Activated T-helper 17 cell treated with anti-CD3 and anti-CD28 coated beads, Interleukin-2, amount 50 U/mL, for 72 hours (primary cell): ENCODE measurements around the gene MRFAP1L1. TPM values are rescaled to one million over a fixed set of nuclear protein-coding genes. Genes with fewer than 3 reads are reported as not detected.
A peak's percentile ranks its signal among the peaks of the same experiment; 100 is the strongest.
"Not testable (repeated sequence)": the region's sequence is repeated elsewhere in the genome, so short reads cannot be mapped to it uniquely, and the experiment has no call there.

Experiments used
- ATAC-seq: fragments of 150-1000 bp; cut with Tn5 transposase; replicated peaks from 2 replicates; pipeline ENCODE4 v1.10.0; 2021; ENCODE audit warnings: mild to moderate bottlenecking, moderate library complexity
- H3K27ac Mint-ChIP-seq: one replicate; pipeline ENCODE4 v1.8.0; 2022; ENCODE audit warnings: mixed read lengths
- H3K27me3 Mint-ChIP-seq: one replicate; pipeline ENCODE4 v1.8.0; 2022; ENCODE audit warnings: mixed read lengths
- H3K36me3 Mint-ChIP-seq: one replicate; pipeline ENCODE4 v1.8.0; 2022; ENCODE audit warnings: low read depth, mild to moderate bottlenecking, mixed read lengths
- H3K4me1 Mint-ChIP-seq: one replicate; pipeline ENCODE4 v1.8.0; 2022; ENCODE audit warnings: mixed read lengths
- H3K4me3 Mint-ChIP-seq: one replicate; pipeline ENCODE4 v1.8.0; 2022; ENCODE audit warnings: mild to moderate bottlenecking, mixed read lengths
- H3K9me3 Mint-ChIP-seq: one replicate; pipeline ENCODE4 v1.8.0; 2022; ENCODE audit warnings: mixed read lengths
- total RNA-seq, 2 donors: library from RNA; stranded (reverse); gene quantifications; one replicate each; pipeline ENCODE4 v1.2.3, GENCODE V29; 2022

MRFAP1L1 gene
- total RNA-seq, 2 donors from 2014 or later = 35.8 to 53.6 TPM

DNA sequence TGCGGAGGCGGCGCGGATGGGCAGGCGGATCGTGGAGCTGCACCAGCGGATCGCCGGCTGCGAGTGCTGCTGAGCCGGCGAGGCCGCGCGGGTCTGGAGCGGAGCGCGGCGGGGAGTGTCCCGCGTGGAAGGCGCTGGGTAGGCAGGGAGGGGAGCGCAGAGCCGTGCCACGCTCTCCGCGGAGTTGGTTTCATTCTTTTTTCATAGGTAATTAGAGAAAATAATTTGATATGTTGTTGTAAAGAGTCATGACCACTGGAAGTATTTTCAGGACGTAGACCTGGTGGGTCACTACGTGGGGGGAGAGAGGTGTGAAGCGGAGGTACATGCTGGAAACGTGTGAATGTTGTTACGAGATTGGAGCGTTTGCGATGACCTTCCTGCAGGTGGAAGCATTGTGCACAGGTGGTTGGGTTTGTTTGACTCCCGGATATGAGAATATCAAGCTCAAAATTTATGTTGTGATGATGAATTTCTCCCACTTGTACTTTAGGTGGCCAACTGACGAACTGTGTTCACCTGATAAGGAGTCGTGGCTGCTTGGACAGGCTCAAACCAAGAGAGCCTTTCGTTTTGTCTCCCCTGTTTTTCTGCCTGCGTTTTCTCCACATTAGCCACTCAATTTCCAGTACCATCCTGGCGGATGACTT lies 35.0 kb downstream of the MRFAP1L1 start:
- H3K9me3 Mint-ChIP-seq = no peaks in the 10 kb centered on the region
- H3K4me3 Mint-ChIP-seq = peak overlapping the region; percentile 97
- no peaks in the 10 kb centered on the region for H3K27me3 Mint-ChIP-seq
- H3K27ac Mint-ChIP-seq = peak overlapping the region; percentile 97
- peaks cover 59% of the 10 kb centered on the region for H3K36me3 Mint-ChIP-seq
- peaks cover 34% of the 10 kb centered on the region for H3K4me1 Mint-ChIP-seq
- ATAC-seq = peak; percentile 68

DNA sequence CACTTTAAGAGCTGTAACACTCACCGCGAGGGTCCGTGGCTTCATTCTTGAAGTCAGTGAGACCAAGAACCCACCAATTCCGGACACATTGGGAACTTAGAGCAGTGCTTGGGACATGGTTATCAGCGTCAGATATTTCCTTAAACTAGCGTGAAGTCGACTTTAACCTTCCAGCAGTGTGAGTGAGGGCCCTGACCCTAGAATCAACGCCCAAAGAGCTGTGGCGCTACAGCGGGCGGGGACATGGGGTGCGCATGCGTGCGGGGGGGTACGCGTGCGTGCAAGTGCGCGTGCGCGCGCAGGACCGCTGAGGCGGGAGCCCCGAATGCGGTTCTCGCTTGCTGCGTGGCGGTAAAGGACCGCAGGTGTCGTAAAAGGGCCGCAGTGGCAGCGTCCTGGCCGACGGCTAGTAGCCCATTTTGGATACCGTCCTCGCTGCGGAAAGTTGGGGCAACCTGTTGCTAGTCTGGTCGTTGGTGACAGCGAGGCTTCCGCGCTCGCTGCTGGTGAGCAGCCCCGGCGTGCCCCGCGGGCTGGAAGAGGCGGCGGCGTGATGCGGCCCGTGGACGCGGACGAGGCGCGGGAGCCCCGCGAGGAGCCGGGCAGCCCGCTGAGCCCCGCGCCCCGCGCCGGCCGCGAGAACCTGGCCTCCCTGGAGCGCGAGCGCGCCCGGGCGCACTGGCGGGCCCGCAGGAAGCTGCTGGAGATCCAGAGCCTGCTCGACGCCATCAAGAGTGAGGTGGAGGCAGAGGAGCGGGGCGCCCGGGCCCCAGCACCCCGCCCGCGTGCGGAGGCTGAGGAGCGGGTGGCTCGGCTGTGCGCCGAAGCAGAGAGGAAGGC lies 35.8 kb downstream of the MRFAP1L1 start:
- peak overlapping the region; percentile 97 for H3K4me3 Mint-ChIP-seq
- ATAC-seq = peak; percentile 77
- H3K9me3 Mint-ChIP-seq = no peaks in the 10 kb centered on the region
- H3K27ac Mint-ChIP-seq = peak overlapping the region; percentile 97
- H3K27me3 Mint-ChIP-seq = no peaks in the 10 kb centered on the region
- peaks cover 34% of the 10 kb centered on the region for H3K4me1 Mint-ChIP-seq
- H3K36me3 Mint-ChIP-seq = peaks cover 53% of the 10 kb centered on the region

DNA sequence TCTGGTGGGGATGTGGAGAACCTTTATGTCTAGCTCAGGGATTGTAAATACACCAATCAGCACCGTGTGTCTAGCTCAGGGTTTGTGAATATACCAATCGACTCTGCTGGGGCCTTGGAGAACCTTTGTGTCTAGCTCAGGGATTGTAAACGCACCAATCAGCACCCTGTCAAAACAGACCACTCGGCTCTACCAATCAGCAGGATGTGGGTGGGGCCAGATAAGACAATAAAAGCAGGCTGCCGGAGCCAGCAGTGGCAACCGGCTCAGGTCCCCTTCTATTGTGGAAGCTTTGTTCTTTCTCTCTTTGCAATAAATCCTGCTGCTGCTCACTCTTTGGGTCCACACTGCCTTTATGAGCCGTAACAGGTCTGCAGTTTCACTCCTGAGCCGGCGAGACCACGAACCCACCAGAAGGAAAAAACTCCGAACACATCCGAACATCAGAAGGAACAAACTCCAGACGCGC lies 36.4 kb downstream of the MRFAP1L1 start:
- H3K27me3 Mint-ChIP-seq, H3K9me3 Mint-ChIP-seq: not testable (repeated sequence)
- peak overlapping the region; percentile 97 for H3K4me3 Mint-ChIP-seq
- H3K27ac Mint-ChIP-seq = peak overlapping the region; percentile 97
- H3K36me3 Mint-ChIP-seq = peaks cover 48% of the 10 kb centered on the region
- ATAC-seq = peak; percentile 19
- peaks cover 34% of the 10 kb centered on the region for H3K4me1 Mint-ChIP-seq

DNA sequence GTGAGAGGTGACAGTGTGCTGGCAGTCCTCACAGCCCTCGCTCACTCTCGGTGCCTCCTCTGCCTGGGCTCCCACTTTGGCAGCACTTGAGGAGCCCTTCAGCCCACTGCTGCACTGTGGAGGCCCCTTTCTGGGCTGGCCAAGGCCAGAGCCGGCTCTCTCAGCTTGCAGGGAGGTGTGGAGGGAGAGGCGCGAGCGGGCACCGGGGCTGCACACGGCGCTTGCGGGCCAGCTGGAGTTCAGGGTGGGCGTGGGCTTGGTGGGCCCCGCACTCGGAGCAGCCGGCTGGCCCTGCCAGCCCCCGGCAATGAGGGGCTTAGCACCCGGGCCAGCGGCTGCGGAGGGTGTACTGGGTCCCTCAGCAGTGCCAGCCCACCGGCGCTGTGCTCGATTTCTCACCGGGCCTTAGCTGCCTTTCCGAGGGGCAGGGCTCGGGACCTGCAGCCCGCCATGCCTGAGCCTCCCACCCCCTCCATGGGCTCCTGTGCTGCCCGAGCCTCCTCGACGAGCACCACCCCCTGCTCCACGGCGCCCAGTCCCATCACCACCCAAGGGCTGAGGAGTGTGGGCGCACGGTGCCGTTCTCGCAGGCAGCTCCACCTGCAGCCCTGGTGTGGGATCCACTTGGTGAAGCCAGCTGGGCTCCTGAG lies 37.0 kb downstream of the MRFAP1L1 start:
- not testable (repeated sequence) for H3K9me3 Mint-ChIP-seq, H3K27me3 Mint-ChIP-seq, H3K27ac Mint-ChIP-seq, ATAC-seq
- H3K4me1 Mint-ChIP-seq = peaks cover 33% of the 10 kb centered on the region
- peak overlapping the region; percentile 97 for H3K4me3 Mint-ChIP-seq
- H3K36me3 Mint-ChIP-seq = peaks cover 43% of the 10 kb centered on the region

DNA sequence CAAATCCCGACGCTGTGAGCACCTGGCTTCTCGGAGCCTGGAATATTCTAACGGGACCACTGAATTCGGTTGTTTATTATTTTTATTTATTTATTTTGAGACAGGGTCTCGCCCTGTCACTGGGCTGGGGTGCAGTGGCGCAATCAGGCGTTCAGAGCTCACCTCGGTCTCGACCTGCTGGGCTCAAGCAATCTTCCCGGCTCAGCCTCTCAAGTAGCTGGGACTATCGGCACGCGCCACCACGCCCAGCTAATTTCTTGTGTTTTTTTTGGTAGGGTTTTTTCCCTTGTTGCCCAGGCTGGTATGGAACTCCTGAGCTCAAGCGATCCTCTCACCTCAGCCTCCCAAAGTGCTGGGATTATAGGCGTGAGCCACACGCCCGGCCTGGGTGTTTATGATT lies 37.5 kb downstream of the MRFAP1L1 start:
- no peak for ATAC-seq
- H3K27me3 Mint-ChIP-seq = no peaks in the 10 kb centered on the region
- H3K9me3 Mint-ChIP-seq = no peaks in the 10 kb centered on the region
- H3K36me3 Mint-ChIP-seq = peaks cover 38% of the 10 kb centered on the region
- peaks cover 27% of the 10 kb centered on the region for H3K4me1 Mint-ChIP-seq
- no peak overlapping the region for H3K4me3 Mint-ChIP-seq
- no peak overlapping the region for H3K27ac Mint-ChIP-seq

DNA sequence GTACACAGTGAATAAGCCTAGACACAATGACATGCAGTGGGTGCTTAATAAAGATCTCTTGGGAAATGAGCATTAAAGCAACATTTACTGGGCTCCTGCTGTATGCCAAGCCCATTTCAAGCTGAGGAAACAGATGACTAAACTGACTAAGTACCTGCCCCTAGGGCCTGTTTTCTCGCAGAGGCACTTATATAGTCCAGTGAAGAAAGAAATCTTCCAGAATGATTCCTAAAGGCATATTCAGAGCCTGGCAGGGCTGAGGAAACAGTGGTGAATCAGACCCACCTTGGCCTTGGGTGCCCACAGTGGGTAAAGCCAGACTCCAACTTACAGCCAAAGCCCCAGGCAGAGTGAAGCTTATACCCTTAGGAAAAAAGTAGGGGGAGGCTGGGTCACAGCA lies 38.0 kb downstream of the MRFAP1L1 start:
- no peak overlapping the region for H3K4me3 Mint-ChIP-seq
- H3K27ac Mint-ChIP-seq = no peak overlapping the region
- H3K4me1 Mint-ChIP-seq = peaks cover 22% of the 10 kb centered on the region
- H3K9me3 Mint-ChIP-seq = no peaks in the 10 kb centered on the region
- ATAC-seq = no peak
- H3K36me3 Mint-ChIP-seq = peaks cover 33% of the 10 kb centered on the region
- H3K27me3 Mint-ChIP-seq = no peaks in the 10 kb centered on the region

DNA sequence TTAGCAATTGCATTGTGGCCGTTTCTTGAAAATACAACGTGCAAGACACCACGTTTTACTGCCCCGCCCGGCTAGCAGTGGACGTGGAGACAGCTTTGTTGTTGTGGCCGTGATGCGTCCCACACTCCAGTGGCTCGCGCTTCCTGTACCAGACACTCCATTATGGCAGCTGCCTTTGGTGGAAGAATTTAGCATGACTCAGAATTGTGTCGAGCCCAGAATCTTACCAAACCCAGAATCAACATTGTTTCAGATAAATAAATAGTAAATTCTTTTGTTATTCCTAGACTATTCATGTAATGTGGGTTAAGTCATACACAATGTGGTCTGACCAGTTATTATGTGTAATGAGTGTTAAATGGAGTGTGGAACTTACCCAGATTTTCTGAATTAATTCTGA lies 41.3 kb downstream of the MRFAP1L1 start:
- H3K4me3 Mint-ChIP-seq = no peak overlapping the region
- ATAC-seq = no peak
- H3K27ac Mint-ChIP-seq = no peak overlapping the region

DNA sequence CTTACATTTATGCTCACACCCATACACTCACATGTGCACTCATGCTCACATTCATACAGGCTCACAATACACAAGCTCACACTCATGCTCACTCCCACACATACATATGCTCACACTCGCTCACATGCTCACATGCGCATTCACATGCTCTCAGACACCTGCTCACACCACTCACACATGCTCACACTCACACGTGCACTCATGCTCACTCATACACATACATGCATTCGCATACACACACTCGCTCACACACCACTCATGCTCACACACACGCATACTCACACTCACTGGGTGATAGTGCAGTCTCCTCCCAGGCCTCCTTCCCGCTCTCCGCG lies 44.4 kb downstream of the MRFAP1L1 start:
- ATAC-seq = no peak
- Mint-ChIP-seq H3K9me3 (no peaks in the 10 kb centered on the region), H3K4me3 (no peak overlapping the region), H3K27ac (no peak overlapping the region), H3K27me3 (no peaks in the 10 kb centered on the region), H3K36me3 (no peaks in the 10 kb centered on the region), H3K4me1 (no peaks in the 10 kb centered on the region)

More for the DNA sequence above, 41.3 kb downstream of the MRFAP1L1 start:
- Mint-ChIP-seq H3K4me1 (no peaks in the 10 kb centered on the region), H3K27me3 (no peaks in the 10 kb centered on the region), H3K36me3 (peaks cover 3% of the 10 kb centered on the region), H3K9me3 (no peaks in the 10 kb centered on the region)

DNA sequence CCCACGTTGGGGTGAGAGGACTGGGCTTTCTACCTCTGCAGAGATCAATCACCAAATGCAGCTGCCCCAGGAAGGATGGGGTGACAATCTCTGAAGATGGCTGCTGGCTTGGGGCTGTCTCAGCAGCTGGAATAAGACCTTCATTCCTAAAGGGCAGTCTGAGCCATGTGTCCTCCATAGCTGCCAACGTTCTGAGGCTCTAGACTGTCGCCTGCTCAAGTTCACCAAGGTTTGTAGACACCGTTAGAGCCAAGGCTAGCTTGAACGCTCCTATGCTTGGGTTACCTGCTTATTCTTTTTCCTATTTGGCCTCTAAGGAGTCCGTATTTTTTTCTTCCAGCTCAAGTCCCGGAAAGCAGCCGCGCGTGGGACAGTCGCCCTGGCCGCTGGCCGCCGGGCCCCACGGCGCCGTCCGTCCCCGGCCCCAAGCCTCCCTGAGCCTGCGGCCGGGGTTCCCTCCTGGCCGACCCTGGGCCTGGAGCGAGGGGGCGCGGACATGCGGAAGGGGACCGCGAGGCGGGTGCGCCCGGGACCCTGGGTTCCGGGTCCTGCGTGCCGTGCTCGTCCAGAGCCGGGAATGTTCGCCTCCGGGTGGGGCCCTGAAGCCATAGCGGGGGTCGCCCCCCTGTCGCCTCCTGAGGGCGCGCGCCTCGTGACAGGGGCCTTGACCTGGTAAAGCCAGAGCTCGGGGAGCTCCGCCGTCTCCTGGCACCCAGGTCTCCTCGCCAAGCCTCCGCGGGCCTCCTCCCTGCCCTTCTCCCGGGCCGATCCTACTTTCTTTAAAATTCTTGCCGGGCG lies 45.9 kb downstream of the MRFAP1L1 start:
- Mint-ChIP-seq H3K36me3 (no peaks in the 10 kb centered on the region), H3K4me1 (peaks cover 5% of the 10 kb centered on the region), H3K27me3 (no peaks in the 10 kb centered on the region), H3K27ac (no peak overlapping the region), H3K9me3 (no peaks in the 10 kb centered on the region), H3K4me3 (no peak overlapping the region)
- ATAC-seq = peak; percentile 23

DNA sequence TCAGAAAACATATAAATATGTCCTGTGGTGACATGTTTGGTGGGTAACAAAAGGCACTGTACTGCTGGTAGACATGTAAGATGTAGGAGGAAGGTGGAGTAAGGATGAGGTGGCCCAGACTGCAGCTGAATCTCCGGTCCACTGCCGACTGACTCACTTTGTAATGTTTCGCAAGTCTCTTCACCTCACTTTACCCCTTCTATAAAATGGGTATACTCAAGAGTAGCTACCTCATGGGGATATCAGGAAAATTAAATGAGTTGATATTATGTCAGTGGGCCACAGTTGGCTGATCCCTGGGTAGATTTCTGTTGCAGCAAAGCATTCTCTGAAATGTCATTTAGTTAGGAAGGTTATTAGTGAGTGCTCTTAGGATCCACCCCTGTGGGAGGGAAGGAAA lies 47.1 kb downstream of the MRFAP1L1 start:
- no peak for ATAC-seq
- H3K27ac Mint-ChIP-seq = no peak overlapping the region
- H3K27me3 Mint-ChIP-seq = no peaks in the 10 kb centered on the region
- H3K4me3 Mint-ChIP-seq = no peak overlapping the region
- H3K9me3 Mint-ChIP-seq = no peaks in the 10 kb centered on the region
- H3K36me3 Mint-ChIP-seq = no peaks in the 10 kb centered on the region
- peaks cover 5% of the 10 kb centered on the region for H3K4me1 Mint-ChIP-seq

DNA sequence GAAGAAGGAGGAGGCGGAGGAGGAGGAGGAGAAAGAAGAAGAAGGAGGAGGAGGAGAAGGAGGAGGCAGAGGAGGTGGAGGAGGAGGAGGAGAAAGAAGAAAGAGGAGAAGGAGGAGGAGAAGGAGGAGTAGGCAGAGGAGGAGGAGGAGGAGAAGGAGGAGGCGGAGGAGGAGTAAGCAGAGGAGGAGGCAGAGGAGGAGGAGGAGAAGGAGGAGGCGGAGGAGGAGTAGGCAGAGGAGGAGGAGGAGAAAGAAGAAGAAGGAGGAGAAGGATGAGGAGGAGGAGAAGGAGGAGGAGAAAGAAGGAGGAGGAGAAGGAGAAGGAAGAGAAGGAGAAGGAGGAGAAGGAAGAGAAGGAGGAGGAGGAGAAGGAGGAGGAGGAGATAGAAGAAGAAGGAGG lies 49.2 kb downstream of the MRFAP1L1 start:
- Mint-ChIP-seq H3K4me1 (peaks cover 5% of the 10 kb centered on the region), H3K27me3 (no peaks in the 10 kb centered on the region), H3K4me3 (no peak overlapping the region), H3K27ac (no peak overlapping the region), H3K9me3 (no peaks in the 10 kb centered on the region), H3K36me3 (no peaks in the 10 kb centered on the region)
- no peak for ATAC-seq

DNA sequence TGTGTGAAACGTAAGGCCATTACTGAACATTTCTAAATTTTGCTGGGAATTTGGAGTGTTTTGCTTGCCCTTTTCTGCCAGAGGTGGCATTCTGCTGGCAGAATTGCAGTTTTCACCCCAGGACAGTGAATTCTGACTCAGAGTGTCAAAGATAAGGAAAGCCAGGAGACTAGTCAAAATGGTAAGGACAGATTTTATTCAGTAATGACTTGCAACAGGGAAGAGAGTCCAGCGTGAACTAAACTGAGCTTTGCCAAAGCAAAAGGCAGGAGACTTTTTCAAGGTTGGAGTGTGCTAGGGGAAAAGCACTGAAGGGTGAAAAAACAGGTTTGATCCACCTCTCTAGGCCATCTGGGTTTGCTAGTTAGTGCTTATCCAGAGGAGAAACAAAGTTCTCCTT lies 49.8 kb downstream of the MRFAP1L1 start:
- Mint-ChIP-seq H3K27me3 (no peaks in the 10 kb centered on the region), H3K4me3 (peak overlapping the region; percentile 64), H3K36me3 (no peaks in the 10 kb centered on the region), H3K27ac (no peak overlapping the region), H3K4me1 (peaks cover 5% of the 10 kb centered on the region), H3K9me3 (no peaks in the 10 kb centered on the region)
- ATAC-seq = no peak

DNA sequence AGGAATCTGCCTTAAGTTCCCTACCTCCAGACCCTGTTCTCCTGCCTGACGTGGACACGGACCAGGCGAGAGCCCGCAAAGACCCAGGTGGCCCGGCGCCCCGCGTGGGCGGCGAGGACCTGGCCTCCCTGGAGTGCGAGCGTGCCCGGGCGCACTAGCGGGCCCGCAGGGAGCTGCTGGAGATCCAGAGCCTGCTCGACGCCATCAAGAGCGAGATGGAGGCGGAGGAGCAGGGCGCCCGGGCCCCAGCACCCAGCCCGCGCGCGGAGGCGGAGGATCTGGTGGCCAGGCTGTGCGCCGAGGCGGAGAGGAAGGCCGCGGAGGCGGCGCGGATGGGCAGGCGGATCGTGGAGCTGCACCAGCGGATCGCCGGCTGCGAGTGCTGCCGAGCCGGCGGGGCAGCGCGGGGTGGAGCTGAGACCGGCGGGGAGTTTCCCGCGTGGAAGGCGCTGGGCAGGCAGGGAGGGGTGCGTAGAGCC lies 51.0 kb downstream of the MRFAP1L1 start:
- ATAC-seq = peak; percentile 90
- H3K27me3 Mint-ChIP-seq = no peaks in the 10 kb centered on the region
- no peak overlapping the region for H3K27ac Mint-ChIP-seq
- H3K4me1 Mint-ChIP-seq = peaks cover 5% of the 10 kb centered on the region
- H3K9me3 Mint-ChIP-seq = no peaks in the 10 kb centered on the region
- peak overlapping the region; percentile 64 for H3K4me3 Mint-ChIP-seq
- H3K36me3 Mint-ChIP-seq = no peaks in the 10 kb centered on the region

DNA sequence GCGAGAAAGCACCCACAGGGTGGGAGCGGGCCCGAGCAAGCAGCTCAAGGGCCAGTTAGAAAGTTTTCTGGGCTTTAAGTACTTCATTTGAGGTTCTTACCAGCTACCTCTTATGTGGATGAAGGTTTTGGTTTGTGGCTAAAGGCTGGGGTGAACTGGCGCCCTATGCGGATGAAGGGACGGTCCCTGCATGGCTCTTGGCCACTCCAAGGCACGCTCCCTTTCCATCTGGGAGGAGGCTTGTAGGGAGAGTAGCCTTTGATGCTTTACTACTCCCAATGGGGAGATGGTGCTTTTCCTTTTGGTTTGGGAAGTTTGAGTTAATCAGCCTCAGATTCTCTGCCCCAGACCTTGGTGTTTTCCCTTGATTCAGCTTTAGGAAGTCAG lies 51.5 kb downstream of the MRFAP1L1 start:
- Mint-ChIP-seq H3K4me1 (peaks cover 5% of the 10 kb centered on the region), H3K27me3 (no peaks in the 10 kb centered on the region), H3K36me3 (no peaks in the 10 kb centered on the region), H3K9me3 (no peaks in the 10 kb centered on the region), H3K4me3 (peak overlapping the region; percentile 64), H3K27ac (no peak overlapping the region)
- ATAC-seq = peak; percentile 50
